HUES48 (cell line): ENCODE measurements around the gene DNAJB4.

Experiments used
- H3K27ac ChIP-seq: one replicate; pipeline ENCODE4 v1.7.0; 2013; ENCODE audit warnings: low read depth, low read length, inconsistent platforms
- H3K27me3 ChIP-seq: 2 replicates; pipeline ENCODE4 v1.6.1; 2013; ENCODE audit warnings: mild to moderate bottlenecking, low read length; ENCODE audit not compliant: control insufficient read depth, insufficient read depth
- H3K36me3 ChIP-seq: 2 replicates; pipeline ENCODE4 v1.6.1; 2013; ENCODE audit warnings: low read length; ENCODE audit not compliant: control insufficient read depth, insufficient read depth
- H3K4me1 ChIP-seq: 2 replicates; pipeline ENCODE4 v1.6.1; 2013; ENCODE audit warnings: mild to moderate bottlenecking, low read length; ENCODE audit not compliant: control insufficient read depth, insufficient read depth
- H3K4me3 ChIP-seq: 2 replicates; pipeline ENCODE4 v1.5.1; 2013; ENCODE audit warnings: mild to moderate bottlenecking, low read depth, low read length
- H3K9ac ChIP-seq: 2 replicates; pipeline ENCODE4 v1.6.1; 2013; ENCODE audit warnings: mild to moderate bottlenecking, low read depth, low read length, moderate library complexity
- H3K9me3 ChIP-seq: 2 replicates; pipeline ENCODE4 v1.6.1; 2013; ENCODE audit warnings: low read length; ENCODE audit not compliant: control insufficient read depth, insufficient read depth

The DNAJB4 gene

GRCh38 chr1:78036450-78036849 lies 31.7 kb downstream of the DNAJB4 start:
- no peak overlapping the region for H3K9ac ChIP-seq
- no peak overlapping the region for H3K27ac ChIP-seq
- H3K4me3 ChIP-seq: no peak overlapping the region
- no peaks in the 10 kb centered on the region for H3K9me3 ChIP-seq
- H3K36me3 ChIP-seq: no peaks in the 10 kb centered on the region
- H3K27me3 ChIP-seq: no peaks in the 10 kb centered on the region
- H3K4me1 ChIP-seq: no peaks in the 10 kb centered on the region

DNA sequence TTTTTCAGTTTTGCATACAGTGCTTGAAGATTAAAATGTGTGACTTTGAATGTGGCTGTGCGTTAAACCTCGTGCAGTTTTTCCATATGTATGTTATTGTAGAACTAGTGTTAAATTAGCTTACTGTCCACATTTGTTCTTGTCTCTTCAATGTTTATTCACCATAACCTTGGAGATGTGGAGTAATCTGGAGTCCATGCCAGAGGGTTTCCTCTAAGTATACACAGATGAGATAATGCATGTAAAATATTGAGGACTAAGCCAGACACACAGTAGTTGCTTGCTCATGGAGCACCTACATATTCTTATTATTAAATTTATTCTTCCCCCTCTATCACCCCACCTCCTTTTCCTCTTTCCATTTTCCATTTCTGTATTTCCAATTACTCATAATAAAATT lies 33.3 kb downstream of the DNAJB4 start:
- Histone ChIP-seq H3K27ac (no peak overlapping the region), H3K27me3 (no peaks in the 10 kb centered on the region), H3K9me3 (no peaks in the 10 kb centered on the region), H3K4me3 (no peak overlapping the region), H3K4me1 (no peaks in the 10 kb centered on the region), H3K36me3 (no peaks in the 10 kb centered on the region), H3K9ac (no peak overlapping the region)

DNA sequence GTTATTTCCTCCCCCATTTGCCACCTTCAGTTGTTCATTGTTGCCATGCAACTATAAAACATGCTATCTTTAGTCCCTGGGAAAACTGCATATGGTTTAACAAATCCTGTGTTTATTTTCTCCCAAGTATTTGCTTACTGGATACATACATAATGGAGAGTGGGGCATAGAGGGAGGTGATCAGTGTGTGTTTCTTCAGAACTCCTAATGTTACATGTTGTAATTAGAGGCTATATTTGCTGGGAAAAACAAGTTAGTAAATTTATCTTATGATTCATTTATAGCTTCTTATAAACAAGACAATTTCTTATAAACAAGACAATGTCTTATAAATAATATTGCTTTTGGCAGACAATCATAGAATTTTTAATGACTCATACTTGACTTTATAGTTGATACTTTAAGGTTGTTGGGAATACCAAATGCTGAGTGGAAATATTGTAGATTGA lies 33.8 kb downstream of the DNAJB4 start:
- Histone ChIP-seq H3K36me3 (no peaks in the 10 kb centered on the region), H3K9ac (no peak overlapping the region), H3K27ac (no peak overlapping the region), H3K27me3 (0 out of 2 replicates have a peak, but pooled peaks cover 3% of the 10 kb centered on the region), H3K4me3 (no peak overlapping the region), H3K4me1 (no peaks in the 10 kb centered on the region), H3K9me3 (no peaks in the 10 kb centered on the region)

DNA sequence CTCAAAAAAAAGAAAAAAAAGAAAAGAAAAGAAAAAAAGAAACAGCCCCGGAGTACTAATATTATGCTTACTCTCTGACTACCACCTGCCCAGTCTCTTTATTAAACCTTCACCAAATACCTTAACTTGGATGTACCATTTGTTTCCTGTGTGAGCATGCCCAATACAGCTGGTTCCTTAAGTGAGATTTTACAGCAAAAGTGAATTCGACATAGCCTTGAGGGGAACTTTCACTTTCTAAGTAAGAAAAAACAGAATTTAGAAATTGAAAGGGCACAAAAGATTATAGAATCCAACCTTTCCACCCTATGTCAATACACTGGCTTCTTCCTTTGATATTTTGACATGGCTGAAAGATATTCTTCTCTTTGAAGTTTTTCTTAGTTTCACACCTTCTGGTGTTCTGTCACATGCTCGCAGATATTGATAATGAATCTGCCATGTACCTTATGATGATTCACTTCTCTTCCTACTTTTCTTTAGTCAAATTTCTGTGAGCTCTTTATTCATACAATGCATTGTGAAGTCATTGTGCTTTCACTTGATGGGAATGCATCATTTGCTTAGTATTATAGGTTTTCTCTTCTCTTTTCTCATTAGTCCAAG lies 35.8 kb downstream of the DNAJB4 start:
- Histone ChIP-seq H3K27ac (no peak overlapping the region), H3K9me3 (no peaks in the 10 kb centered on the region), H3K4me3 (no peak overlapping the region), H3K4me1 (peaks cover 9% of the 10 kb centered on the region; the same call in 1 of the 2 replicates), H3K27me3 (peaks cover 18% of the 10 kb centered on the region), H3K9ac (no peak overlapping the region), H3K36me3 (no peaks in the 10 kb centered on the region)

- H3K36me3 ChIP-seq: no peaks in the 10 kb centered on the region
- no peak overlapping the region for H3K27ac ChIP-seq
- no peak overlapping the region for H3K9ac ChIP-seq
- peaks cover 16% of the 10 kb centered on the region; the same call in 1 of the 2 replicates for H3K4me1 ChIP-seq
- peaks cover 44% of the 10 kb centered on the region for H3K27me3 ChIP-seq
- no peak overlapping the region for H3K4me3 ChIP-seq
- no peaks in the 10 kb centered on the region for H3K9me3 ChIP-seq
Measured at GRCh38 chr1:78043436-78043835, 38.7 kb downstream of the DNAJB4 start.

GRCh38 chr1:78044796-78045562 lies 40.2 kb downstream of the DNAJB4 start:
- H3K9ac ChIP-seq: no peak overlapping the region
- peaks cover 44% of the 10 kb centered on the region for H3K27me3 ChIP-seq
- H3K4me1 ChIP-seq: peaks cover 16% of the 10 kb centered on the region; the same call in 1 of the 2 replicates

GRCh38 chr1:78045563-78045925 lies 40.8 kb downstream of the DNAJB4 start:
- no peaks in the 10 kb centered on the region for H3K36me3 ChIP-seq
- H3K27me3 ChIP-seq: peaks cover 44% of the 10 kb centered on the region
- no peak overlapping the region for H3K27ac ChIP-seq
- peaks cover 16% of the 10 kb centered on the region; the same call in 1 of the 2 replicates for H3K4me1 ChIP-seq
- H3K4me3 ChIP-seq: peak overlapping the region; percentile 76
- no peaks in the 10 kb centered on the region for H3K9me3 ChIP-seq
- peak overlapping the region; percentile 69; the same call in 1 of the 2 replicates for H3K9ac ChIP-seq

More at GRCh38 chr1:78044796-78045562, 40.2 kb downstream of the DNAJB4 start:
- Histone ChIP-seq H3K9me3 (no peaks in the 10 kb centered on the region), H3K27ac (no peak overlapping the region), H3K36me3 (no peaks in the 10 kb centered on the region), H3K4me3 (peak overlapping the region; percentile 76)

DNA sequence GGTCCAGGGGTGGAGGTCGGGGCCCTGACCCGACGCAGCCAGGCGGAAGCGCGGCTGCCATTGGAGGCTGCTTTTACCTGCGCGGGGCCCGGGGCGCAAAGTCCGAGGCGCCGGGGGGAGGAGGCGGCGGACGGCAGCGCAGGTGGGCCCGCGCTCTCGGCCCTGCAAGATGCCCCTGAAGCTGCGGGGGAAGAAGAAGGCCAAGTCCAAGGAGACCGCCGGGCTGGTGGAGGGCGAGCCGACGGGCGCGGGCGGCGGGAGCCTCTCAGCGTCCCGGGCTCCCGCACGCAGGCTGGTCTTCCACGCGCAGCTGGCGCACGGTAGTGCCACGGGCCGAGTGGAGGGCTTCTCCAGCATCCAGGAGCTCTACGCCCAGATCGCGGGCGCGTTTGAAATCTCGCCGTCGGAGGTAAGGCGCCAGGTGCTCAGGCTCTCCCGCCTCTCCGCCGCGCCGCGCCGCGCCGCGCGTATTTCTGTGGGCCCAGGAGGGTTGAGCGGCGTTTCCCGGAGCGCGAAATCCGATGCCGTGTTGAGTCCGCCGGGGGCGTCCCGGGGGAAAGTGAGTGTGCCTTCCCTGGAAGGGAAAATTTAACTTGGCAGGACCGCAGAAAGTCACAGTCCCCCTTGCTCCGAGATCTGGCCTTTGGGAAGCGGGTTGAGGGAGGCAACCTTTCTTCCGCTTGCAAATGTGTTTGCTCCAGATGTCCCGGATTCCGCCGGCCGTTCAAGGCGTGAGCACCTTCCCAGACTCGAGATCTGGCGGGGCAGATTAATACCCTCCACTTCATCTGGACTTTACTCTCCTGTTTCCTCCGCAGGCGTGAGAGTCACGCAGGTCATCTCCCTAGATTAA lies 41.4 kb downstream of the DNAJB4 start, which contains the start of gene GIPC2:
Gene GIPC2, plus strand, starts transcription at position 41 of the 853 bp plus-strand sequence. Its CDS starts 129 bp downstream, at position 170.
- Histone ChIP-seq H3K9ac (peak within 1 kb of the TSS; percentile 69), H3K27me3 (peaks cover 44% of the 10 kb centered on the region), H3K4me1 (peaks cover 16% of the 10 kb centered on the region; the same call in 1 of the 2 replicates), H3K36me3 (no peaks in the 10 kb centered on the region), H3K4me3 (peak within 1 kb of the TSS; percentile 76), H3K27ac (no peak within 1 kb of the TSS), H3K9me3 (no peaks in the 10 kb centered on the region)

DNA sequence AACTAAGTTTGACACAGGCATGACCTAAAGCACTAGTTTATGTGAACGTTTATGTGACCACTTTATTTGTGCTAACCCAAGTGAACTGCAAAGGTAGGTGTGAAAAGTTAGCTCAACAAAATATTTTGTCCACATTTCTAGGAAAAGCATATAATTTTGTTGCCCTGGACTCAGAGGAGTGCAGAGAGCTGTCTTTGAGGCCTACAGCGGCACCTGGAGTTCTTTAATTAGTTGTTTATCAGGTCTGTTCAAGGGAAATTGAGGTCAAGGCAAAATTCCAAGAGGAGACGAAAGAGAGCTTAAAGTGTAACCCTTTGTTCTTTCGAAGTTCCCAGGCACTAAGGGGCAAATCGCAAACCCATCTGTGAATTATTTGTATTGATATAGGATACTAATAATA lies 42.4 kb downstream of the DNAJB4 start:
- Histone ChIP-seq H3K4me3 (peak overlapping the region; percentile 76; the same call in 1 of the 2 replicates), H3K27ac (no peak overlapping the region), H3K36me3 (no peaks in the 10 kb centered on the region), H3K4me1 (peaks cover 16% of the 10 kb centered on the region; the same call in 1 of the 2 replicates), H3K27me3 (peaks cover 44% of the 10 kb centered on the region), H3K9ac (no peak overlapping the region), H3K9me3 (no peaks in the 10 kb centered on the region)

- Histone ChIP-seq H3K4me3 (no peak overlapping the region), H3K27me3 (peaks cover 44% of the 10 kb centered on the region), H3K9ac (no peak overlapping the region), H3K4me1 (peaks cover 16% of the 10 kb centered on the region; the same call in 1 of the 2 replicates), H3K9me3 (no peaks in the 10 kb centered on the region), H3K36me3 (no peaks in the 10 kb centered on the region), H3K27ac (no peak overlapping the region)
Measured at GRCh38 chr1:78047631-78048030, 42.9 kb downstream of the DNAJB4 start.
